GM12873 (cell line): Measurements from ENCODE around the gene OR2V1.

ENCODE experiments used
- CTCF ChIP-seq: IDR thresholded peaks from 2 replicates; pipeline ENCODE4 v1.5.1; 2012; ENCODE audit warnings: low read depth, mild to moderate bottlenecking, moderate library complexity, low read length, control low read depth; ENCODE audit not compliant: insufficient read depth; ENCODE audit errors: missing control alignments

The OR2V1 gene

GRCh38 chr5:181161534-181162175, 30.7 kb upstream of the OR2V1 start:
- TF ChIP-seq CTCF = no peak

GRCh38 chr5:181160152-181160754, 29.3 kb upstream of the OR2V1 start:
- TF ChIP-seq CTCF = no peak

- TF ChIP-seq CTCF = peak; percentile 91
Observed at GRCh38 chr5:181159286-181160151, 28.6 kb upstream of the OR2V1 start.

GRCh38 chr5:181158869-181159268, 27.9 kb upstream of the OR2V1 start:
- no peak for TF ChIP-seq CTCF

- TF ChIP-seq CTCF = no peak
Observed at GRCh38 chr5:181156758-181157157, 25.8 kb upstream of the OR2V1 start.

GRCh38 chr5:181153814-181154213, 22.8 kb upstream of the OR2V1 start:
- no peak for TF ChIP-seq CTCF

- TF ChIP-seq CTCF = no peak
Observed at GRCh38 chr5:181152406-181152805, 21.4 kb upstream of the OR2V1 start.
